SK-N-SH (cell line): ENCODE measurements around the gene COX8A. TPM values are rescaled to one million over a fixed set of nuclear protein-coding genes. Genes with fewer than 3 reads are reported as not detected.
A peak's percentile ranks its signal among the peaks of the same experiment; 100 is the strongest.

Experiments
- CTCF ChIA-PET: fragments of 300-600, 350-600 bp; formaldehyde crosslinking; extraction: SDS; loops from one replicate; lab custom pipeline; 2021; lab: Yijun Ruan, JAX
- POLR2A ChIA-PET: fragments of 350-600 bp; sonication (Branson Sonifier 250); formaldehyde crosslinking; extraction: SDS; loops from one replicate; lab custom pipeline; 2020; ENCODE audit warnings: antibody characterized with exemption, inconsistent platforms; lab: Yijun Ruan, JAX
- DNase-seq: peaks from one replicate; pipeline ENCODE4 v3.0.0; 2012
- H2AFZ ChIP-seq: fragments of 200-600 bp; sonication (generic); 2 replicates; pipeline ENCODE4 v1.8.1; 2016; ENCODE audit warnings: antibody characterized with exemption, mild to moderate bottlenecking, low read depth
- H3F3A ChIP-seq: fragments of 200-600 bp; sonication (generic); replicated peaks from 2 replicates; pipeline ENCODE3; 2016; ENCODE audit warnings: antibody characterized with exemption, mild to moderate bottlenecking; ENCODE audit not compliant: insufficient read depth
- H3K27ac ChIP-seq, 2 experiments: fragments of 200-500 bp in 1 of 2; fragments of 200-600 bp in 1 of 2; sonication (Bioruptor generic) in 1 of 2; sonication (generic), shearing (Covaris generic) in 1 of 2; 2 replicates each; pipeline versions ENCODE4 v1.5.1 to v1.6.1; 2014 to 2016; ENCODE audit warnings: low read depth in 2 of 2, inconsistent platforms in 1 of 2, low read length in 1 of 2, mild to moderate bottlenecking in 1 of 2, mixed read lengths in 1 of 2
- H3K27me3 ChIP-seq: fragments of 200-600 bp; sonication (generic), shearing (Covaris generic); 2 replicates; pipeline ENCODE4 v1.6.1; 2016; ENCODE audit warnings: mixed run types; ENCODE audit not compliant: insufficient read depth
- H3K36me3 ChIP-seq, 2 experiments: fragments of 200-500 bp in 1 of 2; fragments of 200-600 bp in 1 of 2; sonication (Bioruptor generic) in 1 of 2; sonication (generic) in 1 of 2; replicated peaks in 1 of 2; 2 replicates each; pipeline versions ENCODE3 to v1.5.1; 2014 to 2016; ENCODE audit warnings: low read length in 1 of 2, mild to moderate bottlenecking in 1 of 2; ENCODE audit not compliant: insufficient read depth in 2 of 2, control insufficient read depth in 1 of 2
- H3K4me1 ChIP-seq, 2 experiments: fragments of 200-500 bp in 1 of 2; fragments of 200-600 bp in 1 of 2; sonication (Bioruptor generic) in 1 of 2; sonication (generic), shearing (Covaris generic) in 1 of 2; 2 replicates each; pipeline versions ENCODE4 v1.5.1 to v1.6.1; 2014 to 2016; ENCODE audit warnings: low read depth in 1 of 2, low read length in 1 of 2, mixed run types in 1 of 2; ENCODE audit not compliant: insufficient read depth in 2 of 2, control insufficient read depth in 1 of 2
- H3K4me2 ChIP-seq: fragments of 200-600 bp; sonication (generic), shearing (Covaris generic); 2 replicates; pipeline ENCODE4 v1.6.1; 2017; ENCODE audit warnings: mixed run types
- H3K4me3 ChIP-seq, 2 experiments: fragments of 200-500 bp in 1 of 2; fragments of 200-600 bp in 1 of 2; sonication (Bioruptor generic) in 1 of 2; sonication (generic), shearing (Covaris generic) in 1 of 2; 2 replicates each; pipeline versions ENCODE4 v1.5.1 to v1.8.1; 2014 to 2016; ENCODE audit warnings: low read depth in 2 of 2, inconsistent platforms in 1 of 2, low read length in 1 of 2, mild to moderate bottlenecking in 1 of 2, mixed read lengths in 1 of 2, moderate library complexity in 1 of 2
- H3K79me2 ChIP-seq: fragments of 200-600 bp; sonication (generic); 2 replicates; pipeline ENCODE4 v1.8.1; 2017; ENCODE audit warnings: mild to moderate bottlenecking; ENCODE audit not compliant: insufficient read depth
- H3K9ac ChIP-seq: fragments of 200-600 bp; sonication (generic); 2 replicates; pipeline ENCODE4 v1.6.1; 2017; ENCODE audit warnings: mixed run types
- H3K9me2 ChIP-seq: fragments of 200-600 bp; sonication (generic); 2 replicates; pipeline ENCODE4 v1.6.1; 2017; ENCODE audit warnings: mixed run types
- H3K9me3 ChIP-seq: fragments of 200-600 bp; sonication (generic); 2 replicates; pipeline ENCODE4 v1.6.1; 2017; ENCODE audit warnings: mixed run types, mild to moderate bottlenecking, moderate library complexity
- H4K20me1 ChIP-seq: fragments of 200-600 bp; sonication (generic); 2 replicates; pipeline ENCODE4 v1.6.1; 2017; ENCODE audit warnings: mild to moderate bottlenecking, mixed run types; ENCODE audit not compliant: insufficient read depth
- RFX5 ChIP-seq: IDR thresholded peaks from 2 replicates; pipeline ENCODE4 v1.6.1; 2012; ENCODE audit warnings: mild to moderate bottlenecking, improper control_type of control experiment, low read length
- TCF12 ChIP-seq: IDR thresholded peaks from 2 replicates; pipeline ENCODE4 v1.4.0; 2012
- WGBS: methylation state at CpG from one replicate; pipeline ENCODE4 v1.1.6; 2017; ENCODE audit warnings: low lambda C conversion rate; 5-methylcytosine and 5-hydroxymethylcytosine counted together
- polyA plus RNA-seq, 3 experiments: library from polyadenylated mRNA; depleted of rRNA; stranded (reverse); fragments of >200 nt; gene quantifications; 2 replicates each; pipeline ENCODE4 v1.2.3, GENCODE V29; 2012
- small RNA-seq, 7 experiments: library from RNA; depleted of rRNA; stranded (forward); fragments of <200 nt; gene quantifications; one replicate each; pipeline ENCODE3, GENCODE V24; 2012
- TF ChIP-seq, protein P1 (sequence below): IDR thresholded peaks from 2 replicates; pipeline ENCODE4 v1.4.0; 2012; ENCODE audit warnings: low read depth

The COX8A gene
- polyA plus RNA-seq, 1 of the 3 experiments (the other 2 are of a cell fraction), result 824 TPM

DNA sequence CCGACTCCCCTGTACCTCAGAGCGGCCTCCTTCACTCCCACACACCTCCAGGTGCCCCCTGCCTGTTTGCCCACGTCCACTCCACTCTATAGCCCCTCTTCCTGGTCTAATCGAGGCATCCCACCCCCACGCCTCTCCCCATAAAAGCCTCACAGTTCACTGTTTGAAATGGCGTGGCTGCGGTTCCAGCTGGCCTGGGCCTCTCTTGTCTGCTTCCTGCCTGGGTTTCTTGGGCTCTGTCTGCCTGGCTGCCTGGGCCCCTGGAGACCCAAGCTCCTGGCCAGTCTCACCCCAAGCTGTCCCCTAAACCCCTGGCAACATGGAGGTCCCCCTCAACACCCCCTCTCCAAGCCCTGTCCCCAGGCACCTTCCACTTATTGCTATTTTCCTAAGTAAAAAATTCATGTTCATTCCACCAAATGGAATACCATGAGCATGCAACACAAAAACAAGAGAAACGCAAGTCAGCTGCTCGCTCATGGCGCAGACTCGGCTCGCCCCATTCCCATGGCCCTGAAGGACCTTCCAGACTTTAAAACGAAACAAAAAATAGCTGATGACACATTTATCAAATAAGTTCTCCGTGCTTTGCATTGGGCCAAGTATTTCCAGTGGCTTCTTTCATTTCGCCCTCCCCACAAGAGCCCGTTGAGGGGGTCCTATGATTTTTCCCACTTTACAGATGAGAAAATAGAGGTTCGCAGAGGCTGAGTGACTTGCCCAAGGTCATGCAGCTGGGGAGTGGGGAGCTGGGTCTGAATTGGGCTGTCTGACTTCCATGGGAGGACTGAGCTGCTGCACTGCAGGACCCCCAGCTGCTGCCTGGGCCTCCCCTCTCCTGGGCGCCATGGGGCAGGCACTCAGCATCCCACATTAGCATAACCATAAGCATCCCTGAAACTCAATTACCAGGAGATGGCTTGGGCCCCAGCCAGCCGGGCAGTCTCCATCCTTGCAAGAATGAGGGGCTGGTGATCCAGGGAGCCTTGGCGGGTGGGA is 49.6 kb downstream of the COX8A start:
- Histone ChIP-seq H3K9me2 (no peaks in the 10 kb centered on the region), H3K9ac (no peak overlapping the region), H4K20me1 (no peaks in the 10 kb centered on the region), H3K27me3 (no peaks in the 10 kb centered on the region), H3K36me3 (no peaks in the 10 kb centered on the region), H3K9me3 (no peaks in the 10 kb centered on the region), H2AFZ (no peak overlapping the region), H3F3A (no peaks in the 10 kb centered on the region), H3K79me2 (no peaks in the 10 kb centered on the region), H3K4me2 (no peak overlapping the region), H3K4me3 (no peak overlapping the region), H3K4me1 (peaks cover 0 to 45% of the 10 kb centered on the region in 2 experiments; a peak in 1 of 4 replicates), H3K27ac (no peak overlapping the region)
- WGBS, result 90% methylated on average over 19 of the region's 20 CpGs
- CTCF ChIA-PET, result interaction anchor here (1.0 to 1.5 kb wide), 2 partner anchors 14 to 129 kb away, joined by 3 to 6 read pairs; no protein-coding TSS in a partner anchor
- POLR2A ChIA-PET, result interaction anchor here (0.7 kb wide), 1 partner anchor 12 kb away, joined by 3 read pairs; no protein-coding TSS in a partner anchor
- DNase-seq, result no peak
- TF ChIP-seq, protein P1, sequence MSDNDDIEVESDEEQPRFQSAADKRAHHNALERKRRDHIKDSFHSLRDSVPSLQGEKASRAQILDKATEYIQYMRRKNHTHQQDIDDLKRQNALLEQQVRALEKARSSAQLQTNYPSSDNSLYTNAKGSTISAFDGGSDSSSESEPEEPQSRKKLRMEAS, result no peak

GRCh38 chr11:64025205-64025604 is 50.8 kb downstream of the COX8A start:
- POLR2A ChIA-PET, result interaction anchor here (0.8 kb wide), 1 partner anchor 11 kb away, joined by 3 read pairs; no protein-coding TSS in a partner anchor
- TF ChIP-seq TCF12 (no peak), RFX5 (0 out of 2 replicates have a peak, but pooled peaks have one; percentile 70)
- 85% methylated on average over 4 of the region's 4 CpGs for WGBS

More at GRCh38 chr11:64025205-64025604, 50.8 kb downstream of the COX8A start:
- Histone ChIP-seq H3K9ac (no peak overlapping the region), H3K4me1 (peaks cover 0 to 39% of the 10 kb centered on the region in 2 experiments; a peak in 1 of 4 replicates), H3K9me2 (no peaks in the 10 kb centered on the region), H3K27me3 (no peaks in the 10 kb centered on the region), H3K4me3 (no peak overlapping the region), H3K36me3 (no peaks in the 10 kb centered on the region), H2AFZ (no peak overlapping the region), H3K9me3 (no peaks in the 10 kb centered on the region), H3K27ac (no peak overlapping the region), H3K4me2 (no peak overlapping the region), H3K79me2 (no peaks in the 10 kb centered on the region), H4K20me1 (no peaks in the 10 kb centered on the region), H3F3A (no peaks in the 10 kb centered on the region)
- DNase-seq, result no peak
- CTCF ChIA-PET, result interaction anchor here (1.0 to 1.2 kb wide), 2 partner anchors 123 to 128 kb away, joined by 3 to 4 read pairs; no protein-coding TSS in a partner anchor

Small RNAs within 50 kb of the gene (small RNA-seq; reads per million reads assigned to genes)
- gene RNU6-45P, result 0 to 0.64 (median 0) reads per million in 7 experiments

Other genes starting within 250 kb of the COX8A start
- 8.7 and 10.3 TPM in 2 replicates for gene ZFTA, start 205.8 kb upstream of the COX8A start, polyA plus RNA-seq (2012; rRNA removed)
- 39.2 and 45.0 TPM in 2 replicates for gene SPINDOC, start 161.2 kb upstream of the COX8A start, polyA plus RNA-seq (2012; rRNA removed)
- 14.6 and 18.8 TPM in 2 replicates for gene MARK2, start 135.5 kb upstream of the COX8A start, polyA plus RNA-seq (2012; rRNA removed)
- 1.1 and 1.4 TPM in 2 replicates for gene RCOR2, start 57.5 kb upstream of the COX8A start, polyA plus RNA-seq (2012; rRNA removed)
- 33.0 and 36.3 TPM in 2 replicates for gene NAA40, start 35.6 kb upstream of the COX8A start, polyA plus RNA-seq (2012; rRNA removed)
- gene OTUB1, start 11.8 kb downstream of the COX8A start, polyA plus RNA-seq (2012; rRNA removed), result 183 and 195 TPM in 2 replicates
- gene FLRT1, start 61.3 kb downstream of the COX8A start, polyA plus RNA-seq (2012; rRNA removed), result 0.03 TPM in 2 replicates
- 48.3 and 49.1 TPM in 2 replicates for gene MACROD1, start 191.5 kb downstream of the COX8A start, polyA plus RNA-seq (2012; rRNA removed)
- gene STIP1, start 211.6 kb downstream of the COX8A start, polyA plus RNA-seq (2012; rRNA removed), result 163 TPM in 2 replicates
- 1.2 and 1.4 TPM in 2 replicates for gene FERMT3, start 232.1 kb downstream of the COX8A start, polyA plus RNA-seq (2012; rRNA removed)